ENCODE results near the gene TFPI. TPM values are rescaled to one million over a fixed set of nuclear protein-coding genes. Genes with fewer than 3 reads are reported as not detected.

The TFPI gene
- total RNA-seq, 2 experiments from 2014 or later, result not detected

DNA sequence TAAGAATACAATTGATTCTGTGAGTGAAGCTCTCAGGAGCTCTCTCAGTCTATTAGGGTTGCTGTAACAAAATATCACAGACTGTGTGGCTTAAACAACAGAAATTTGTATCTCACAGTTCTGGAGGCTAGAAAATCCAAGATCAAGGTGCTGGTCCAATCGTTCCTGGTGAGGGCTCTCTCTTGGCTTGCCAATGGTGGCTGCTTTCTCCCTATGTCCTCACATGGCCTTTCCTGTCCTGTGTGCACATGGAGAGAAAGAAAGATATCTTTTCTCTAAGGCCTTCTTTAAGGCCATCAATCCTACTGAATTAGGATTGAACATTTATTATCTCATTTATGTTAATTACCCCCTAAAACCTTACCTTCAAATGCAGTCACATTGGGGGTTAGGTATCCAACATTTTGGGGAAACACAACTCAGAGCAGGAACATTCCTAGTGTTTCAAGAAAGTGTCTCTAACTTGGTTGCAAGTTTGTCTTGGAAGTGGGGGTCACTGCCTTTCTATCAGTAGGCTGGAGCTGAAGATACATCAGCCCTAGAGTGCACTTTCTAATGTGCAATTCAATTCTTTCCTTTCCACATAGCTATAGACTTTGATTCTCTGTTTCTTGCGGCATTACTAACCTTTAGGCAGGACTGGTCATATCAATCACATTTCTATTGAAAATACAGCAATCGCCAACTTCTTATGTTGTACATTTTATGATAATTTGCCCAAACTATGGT, 24.8 kb downstream of the TFPI start:
- H3K9me3 ChIP-seq (ENCODE audit: low read length), result no peaks in the 10 kb centered on the region
- H2AFZ ChIP-seq (ENCODE audit: low read length), result no peak overlapping the region
- H3K4me1 ChIP-seq (ENCODE audit: insufficient read depth, low read length, poor library complexity, severe bottlenecking), result no peaks in the 10 kb centered on the region
- no peaks in the 10 kb centered on the region for H3K9me2 ChIP-seq (ENCODE audit: insufficient read depth, low read length)
- CTCF ChIA-PET (ENCODE audit: unreplicated experiment), result no interaction called here
- no peak overlapping the region for H3K4me3 ChIP-seq (ENCODE audit: low read depth, low read length, poor library complexity, severe bottlenecking)
- no TSS peak for BruUV-seq (replicated peaks)
- POLR2A ChIA-PET, result no interaction called here
- no peaks in the 10 kb centered on the region for H3K36me3 ChIP-seq (ENCODE audit: insufficient read depth, low read length)
- DNase-seq (ENCODE audit: low spot score), result no peak
- TF ChIP-seq EZH2phosphoT487 (IDR thresholded peaks at IDR 0.05; ENCODE audit: borderline replicate concordance, low read depth, low read length), result no peak
- TF ChIP-seq, protein P1, sequence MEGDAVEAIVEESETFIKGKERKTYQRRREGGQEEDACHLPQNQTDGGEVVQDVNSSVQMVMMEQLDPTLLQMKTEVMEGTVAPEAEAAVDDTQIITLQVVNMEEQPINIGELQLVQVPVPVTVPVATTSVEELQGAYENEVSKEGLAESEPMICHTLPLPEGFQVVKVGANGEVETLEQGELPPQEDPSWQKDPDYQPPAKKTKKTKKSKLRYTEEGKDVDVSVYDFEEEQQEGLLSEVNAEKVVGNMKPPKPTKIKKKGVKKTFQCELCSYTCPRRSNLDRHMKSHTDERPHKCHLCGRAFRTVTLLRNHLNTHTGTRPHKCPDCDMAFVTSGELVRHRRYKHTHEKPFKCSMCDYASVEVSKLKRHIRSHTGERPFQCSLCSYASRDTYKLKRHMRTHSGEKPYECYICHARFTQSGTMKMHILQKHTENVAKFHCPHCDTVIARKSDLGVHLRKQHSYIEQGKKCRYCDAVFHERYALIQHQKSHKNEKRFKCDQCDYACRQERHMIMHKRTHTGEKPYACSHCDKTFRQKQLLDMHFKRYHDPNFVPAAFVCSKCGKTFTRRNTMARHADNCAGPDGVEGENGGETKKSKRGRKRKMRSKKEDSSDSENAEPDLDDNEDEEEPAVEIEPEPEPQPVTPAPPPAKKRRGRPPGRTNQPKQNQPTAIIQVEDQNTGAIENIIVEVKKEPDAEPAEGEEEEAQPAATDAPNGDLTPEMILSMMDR (conservative IDR thresholded peaks at IDR 0.05; ENCODE audit: low read length), result no peak
- intact Hi-C loops (cut with micrococcal nuclease; ENCODE audit: unreplicated experiment), result no loop called here
- no peaks in the 10 kb centered on the region for H4K20me1 ChIP-seq (ENCODE audit: insufficient read depth, low read length)
- no peak overlapping the region for H3K4me2 ChIP-seq (ENCODE audit: low read length)
- H3K27ac ChIP-seq (ENCODE audit: low read depth, low read length, poor library complexity, severe bottlenecking), result no peak overlapping the region
- no peaks in the 10 kb centered on the region for H3K79me2 ChIP-seq (ENCODE audit: insufficient read depth, low read depth, low read length)

DNA sequence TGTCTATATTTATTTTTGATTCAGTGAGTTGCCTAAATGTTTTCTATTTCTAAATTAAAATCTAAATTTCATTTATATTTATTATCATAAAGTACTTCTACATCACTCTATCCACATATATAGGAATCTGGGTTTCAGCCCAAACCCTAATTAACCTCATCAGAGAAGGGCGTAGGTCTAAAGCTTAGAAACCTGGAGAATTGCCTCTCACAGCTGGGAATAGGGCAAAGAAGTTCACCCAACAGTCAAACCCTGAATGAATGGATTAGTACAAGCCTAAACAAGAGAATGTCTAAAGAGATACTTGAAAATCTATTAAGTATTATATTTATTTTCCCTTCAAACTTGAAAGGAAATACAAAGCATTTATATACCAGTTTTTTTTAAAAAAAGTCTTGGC, 26.2 kb downstream of the TFPI start:
- H3K9me3 ChIP-seq (ENCODE audit: low read length), result no peaks in the 10 kb centered on the region
- H3K4me1 ChIP-seq (ENCODE audit: insufficient read depth, low read length, poor library complexity, severe bottlenecking), result no peaks in the 10 kb centered on the region
- DNase-seq (ENCODE audit: low spot score), result no peak
- ChIA-PET CTCF (ENCODE audit: unreplicated experiment) (no interaction called here), POLR2A (interaction anchor here (0.7 kb wide), 1 partner anchor 175 kb away, joined by 3 read pairs; no protein-coding TSS in a partner anchor)
- intact Hi-C loops (cut with micrococcal nuclease; ENCODE audit: unreplicated experiment), result no loop called here
- no peak for TF ChIP-seq EZH2phosphoT487 (IDR thresholded peaks at IDR 0.05; ENCODE audit: borderline replicate concordance, low read depth, low read length)
- TF ChIP-seq, protein P1 (conservative IDR thresholded peaks at IDR 0.05; ENCODE audit: low read length), result no peak
- H3K4me2 ChIP-seq (ENCODE audit: low read length), result no peak overlapping the region
- H3K9me2 ChIP-seq (ENCODE audit: insufficient read depth, low read length), result no peaks in the 10 kb centered on the region
- BruUV-seq (replicated peaks), result no TSS peak
- H3K79me2 ChIP-seq (ENCODE audit: insufficient read depth, low read depth, low read length), result no peaks in the 10 kb centered on the region
- H3K27ac ChIP-seq (ENCODE audit: low read depth, low read length, poor library complexity, severe bottlenecking), result no peak overlapping the region
- no peaks in the 10 kb centered on the region for H3K36me3 ChIP-seq (ENCODE audit: insufficient read depth, low read length)
- no peaks in the 10 kb centered on the region for H4K20me1 ChIP-seq (ENCODE audit: insufficient read depth, low read length)
- no peak overlapping the region for H3K4me3 ChIP-seq (ENCODE audit: low read depth, low read length, poor library complexity, severe bottlenecking)
- no peak overlapping the region for H2AFZ ChIP-seq (ENCODE audit: low read length)

DNA sequence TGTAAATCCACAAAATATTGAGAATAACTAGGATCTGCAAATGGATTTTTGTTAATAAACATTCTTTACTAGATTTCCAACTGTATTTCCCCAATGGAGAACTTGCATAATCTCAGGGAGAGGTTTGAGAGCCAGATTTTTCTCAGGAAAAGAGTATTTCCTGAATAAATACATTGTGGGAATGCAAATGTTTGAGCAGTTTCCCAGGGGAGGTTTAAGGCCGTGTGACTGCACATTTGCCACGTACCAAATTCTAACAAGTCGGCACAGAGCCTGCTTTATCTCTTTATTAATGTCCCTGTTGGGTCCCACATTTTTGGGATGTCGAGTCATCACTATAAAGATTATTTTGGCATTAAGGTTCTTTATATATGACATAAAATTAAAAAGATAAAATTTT, 27.0 kb downstream of the TFPI start:
- Histone ChIP-seq H3K4me2 (ENCODE audit: low read length) (no peak overlapping the region), H3K9me2 (ENCODE audit: insufficient read depth, low read length) (no peaks in the 10 kb centered on the region), H3K9me3 (ENCODE audit: low read length) (no peaks in the 10 kb centered on the region), H3K4me1 (ENCODE audit: insufficient read depth, low read length, poor library complexity, severe bottlenecking) (no peaks in the 10 kb centered on the region), H3K36me3 (ENCODE audit: insufficient read depth, low read length) (no peaks in the 10 kb centered on the region), H3K79me2 (ENCODE audit: insufficient read depth, low read depth, low read length) (no peaks in the 10 kb centered on the region), H3K4me3 (ENCODE audit: low read depth, low read length, poor library complexity, severe bottlenecking) (no peak overlapping the region), H3K27ac (ENCODE audit: low read depth, low read length, poor library complexity, severe bottlenecking) (no peak overlapping the region), H4K20me1 (ENCODE audit: insufficient read depth, low read length) (no peaks in the 10 kb centered on the region), H2AFZ (ENCODE audit: low read length) (no peak overlapping the region)
- no peak for DNase-seq (ENCODE audit: low spot score)
- TF ChIP-seq, protein P1 (conservative IDR thresholded peaks at IDR 0.05; ENCODE audit: low read length), result no peak
- intact Hi-C loops (cut with micrococcal nuclease; ENCODE audit: unreplicated experiment), result no loop called here
- ChIA-PET POLR2A (no interaction called here), CTCF (ENCODE audit: unreplicated experiment) (no interaction called here)
- no TSS peak for BruUV-seq (replicated peaks)

Measured in OCI-LY7 (cell line).